Putamen (tissue), 1 donor: Measurements from ENCODE around the gene COL4A2.

Source experiments
- DNase-seq: peaks from one replicate; pipeline ENCODE4 v3.0.0-alpha.2; 2016; ENCODE audit warnings: low spot score

COL4A2 gene

DNA sequence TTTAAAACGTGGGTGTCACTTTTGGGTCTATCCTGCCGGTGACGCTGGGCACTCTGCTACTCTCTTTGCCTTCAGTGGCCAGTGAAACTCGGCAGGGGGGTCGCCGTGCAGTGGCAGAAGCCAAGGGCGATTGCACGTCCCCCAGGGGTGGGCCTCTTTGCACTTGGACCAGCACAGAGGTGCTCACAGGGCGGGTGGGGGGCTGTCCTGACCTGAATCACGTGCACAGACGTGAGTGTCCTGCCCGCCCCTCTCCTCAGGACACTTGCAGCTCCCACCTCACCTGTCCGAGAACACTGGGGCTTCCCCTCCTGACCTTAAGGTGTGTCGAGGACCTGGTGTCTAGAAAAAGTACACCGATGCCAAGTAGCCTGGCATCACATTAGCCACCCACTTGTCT lies 16.3 kb upstream of the COL4A2 start:
- no peak for DNase-seq

DNA sequence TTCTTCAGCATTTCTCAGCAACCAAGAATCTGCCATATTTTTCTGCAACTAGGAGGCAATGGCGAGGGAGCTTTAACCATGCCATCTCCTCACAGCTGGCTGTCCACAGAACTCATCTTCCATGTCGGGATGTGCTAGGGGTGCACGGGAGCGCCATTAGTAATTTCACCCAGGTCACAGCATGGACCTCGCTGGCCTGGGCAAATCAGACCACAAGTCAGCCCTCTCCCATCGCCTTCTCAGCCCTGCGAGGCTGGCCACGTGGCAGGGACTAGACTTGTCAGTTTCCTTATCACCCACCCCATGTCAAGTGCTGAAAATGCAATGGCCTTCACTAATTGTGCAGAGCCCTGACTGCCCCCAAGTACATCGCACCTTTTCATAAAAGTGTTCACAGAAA lies 15.8 kb upstream of the COL4A2 start:
- no peak for DNase-seq

DNA sequence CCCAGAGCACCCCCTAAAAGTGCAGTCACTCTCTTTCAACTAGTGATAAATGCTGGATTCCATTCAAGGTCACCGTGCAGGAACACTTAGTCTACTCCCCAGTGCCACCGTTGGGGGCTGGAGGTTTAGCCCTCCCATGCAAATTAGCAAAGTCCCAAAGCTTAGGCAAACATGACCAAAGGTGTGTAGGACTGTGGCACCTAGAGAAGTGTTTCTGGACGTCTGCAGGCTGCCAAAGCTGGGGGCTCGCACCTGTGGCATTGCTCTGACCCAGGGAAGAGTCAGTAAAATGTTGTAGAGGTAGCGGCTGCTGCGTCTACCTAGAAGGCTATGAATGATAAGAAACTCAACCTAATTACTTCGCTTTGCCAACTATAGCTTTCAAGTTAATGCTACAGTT lies 14.0 kb upstream of the COL4A2 start:
- DNase-seq, result no peak

DNA sequence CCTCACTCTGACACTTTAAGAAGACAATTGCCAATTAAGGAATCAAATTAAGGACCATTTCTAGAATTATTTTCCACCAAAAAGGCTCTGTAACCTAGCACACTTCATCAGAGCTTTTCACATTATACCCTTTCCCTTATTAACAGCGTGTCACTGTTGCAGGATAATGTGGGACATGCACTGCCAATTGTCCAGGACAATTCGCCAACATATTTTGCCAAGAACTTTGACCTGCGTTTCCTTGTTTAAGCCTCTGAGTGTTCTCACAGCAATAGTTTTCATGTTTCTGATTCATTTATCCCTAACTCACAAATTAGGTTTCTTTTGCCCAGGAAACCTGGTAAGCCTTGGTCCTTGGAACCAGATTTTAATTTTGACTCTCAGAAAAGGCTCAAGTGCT lies 13.4 kb upstream of the COL4A2 start:
- no peak for DNase-seq

DNA sequence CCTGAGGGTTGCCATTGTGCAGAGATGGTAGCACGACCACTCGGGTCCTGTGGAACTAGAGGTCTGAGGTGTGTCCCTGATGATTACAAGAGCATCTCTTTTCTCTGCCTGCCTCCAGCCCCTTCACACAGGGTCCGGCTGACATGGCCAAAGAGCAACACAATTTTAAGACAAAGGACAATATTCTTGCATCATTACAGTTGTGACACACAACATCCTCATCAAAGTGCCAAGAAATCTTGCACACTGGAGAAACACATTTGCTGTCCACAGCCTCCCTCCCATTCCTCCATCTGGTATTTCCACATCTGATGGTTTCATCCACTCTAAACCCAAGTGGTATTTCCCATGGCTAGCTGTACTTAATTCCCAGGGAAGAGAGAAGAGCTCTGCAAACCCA lies 12.9 kb upstream of the COL4A2 start:
- DNase-seq, result no peak

DNA sequence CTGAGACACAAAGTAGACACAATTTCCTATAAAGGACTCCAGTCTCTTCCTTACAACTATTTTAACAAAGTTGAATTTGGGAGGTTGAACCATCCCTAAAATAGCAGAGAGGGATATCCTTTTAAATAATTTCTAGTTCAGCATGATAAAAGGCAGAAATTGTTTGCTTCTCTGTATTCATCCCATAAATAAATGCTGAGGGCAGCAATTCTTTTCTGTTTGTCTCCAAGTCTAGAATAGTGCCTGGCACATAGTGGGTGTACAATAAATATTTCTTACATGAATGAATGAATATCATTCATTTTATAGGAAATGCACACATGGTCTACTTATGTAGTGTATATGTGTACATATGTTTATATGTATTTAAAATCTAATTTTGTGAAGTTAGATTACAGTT lies 12.5 kb upstream of the COL4A2 start:
- DNase-seq, result no peak

DNA sequence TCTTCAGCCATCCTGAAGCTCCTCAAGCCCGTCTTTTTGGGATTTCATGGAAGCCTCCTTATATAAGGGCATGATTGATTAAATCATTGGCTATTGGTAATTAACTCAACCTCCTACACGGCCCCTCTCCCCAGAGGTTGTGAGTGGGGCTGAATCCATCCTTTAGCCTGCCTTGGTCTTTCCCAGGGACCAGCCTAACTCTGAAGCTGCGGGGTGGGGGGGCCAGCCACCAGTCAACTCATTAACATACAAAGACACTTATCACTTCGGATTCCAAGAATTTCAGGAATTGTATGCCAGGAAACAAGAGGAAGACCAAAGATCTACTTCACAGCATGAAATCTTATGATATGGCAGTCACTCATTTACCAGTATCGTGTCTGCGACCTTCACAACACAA lies 10.1 kb upstream of the COL4A2 start:
- no peak for DNase-seq

DNA sequence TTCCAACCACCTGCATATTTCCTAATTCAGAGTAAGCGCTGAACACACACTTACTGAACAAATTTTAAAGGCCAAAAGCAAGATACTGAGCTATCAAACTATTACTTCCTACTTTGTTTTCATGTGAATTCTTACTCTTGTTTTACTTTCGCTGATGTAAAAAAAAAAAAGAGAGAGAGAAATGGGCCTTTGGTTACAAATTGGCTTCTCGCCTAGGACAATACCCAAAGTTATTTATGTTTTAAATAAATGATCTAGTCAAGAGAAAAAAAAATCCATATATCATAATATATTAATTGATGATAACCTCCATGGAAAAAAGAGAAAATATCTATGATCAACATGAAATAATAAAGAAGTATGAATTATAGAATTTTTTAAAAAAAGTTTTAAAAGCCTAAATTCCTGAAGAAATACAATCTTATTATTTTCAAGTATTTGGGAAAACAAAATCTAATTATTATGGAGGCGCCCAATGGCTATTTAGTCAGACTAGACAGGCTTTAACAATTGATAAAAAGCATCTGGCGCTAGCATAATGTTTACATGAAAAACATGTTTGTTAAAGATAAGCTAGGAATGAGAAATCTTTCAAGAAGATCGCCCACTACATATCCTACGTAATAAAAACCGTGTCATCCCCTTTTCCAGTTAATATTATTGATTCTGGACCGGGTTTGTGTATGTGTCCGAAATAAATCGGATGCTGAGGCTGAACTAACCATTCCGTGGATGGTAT lies 9.1 kb upstream of the COL4A2 start:
- no peak for DNase-seq

DNA sequence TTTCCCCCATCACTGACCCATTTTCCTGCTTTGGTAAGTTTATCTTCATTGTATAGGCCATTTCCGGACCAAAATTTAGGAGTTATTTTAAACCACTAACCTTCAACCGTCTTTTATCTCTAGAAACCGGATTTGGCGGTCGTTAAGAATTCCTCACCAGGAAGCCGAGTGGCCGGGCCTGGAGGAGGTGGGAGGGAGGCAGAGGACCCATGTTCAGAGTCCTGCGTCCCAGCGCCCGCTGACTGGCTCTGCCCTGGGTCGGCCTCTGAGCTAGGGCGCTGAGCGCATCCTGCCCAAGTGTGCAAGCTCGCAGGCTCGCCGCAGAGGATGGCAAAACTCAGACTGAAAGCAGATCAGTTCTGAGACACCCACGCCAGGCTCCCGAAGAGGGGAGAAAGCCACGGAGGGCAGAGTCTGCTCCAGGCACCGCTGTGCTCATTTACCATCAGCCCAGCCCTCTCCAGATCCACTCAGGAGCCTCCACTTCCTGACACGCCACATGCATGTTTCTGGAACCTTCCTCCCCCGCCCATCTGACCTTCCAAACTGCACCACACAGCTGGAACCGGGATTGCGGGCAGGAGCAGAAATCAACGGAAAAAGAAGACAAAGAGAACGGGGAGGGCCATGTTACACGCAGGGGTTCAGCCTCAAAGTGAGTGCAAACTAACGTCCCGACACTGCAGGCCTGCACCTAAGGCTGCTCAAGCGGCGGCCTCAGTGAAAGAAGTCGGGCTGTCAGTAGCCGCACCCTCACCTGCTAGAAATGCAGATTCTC lies 8.4 kb upstream of the COL4A2 start:
- DNase-seq, result no peak

DNA sequence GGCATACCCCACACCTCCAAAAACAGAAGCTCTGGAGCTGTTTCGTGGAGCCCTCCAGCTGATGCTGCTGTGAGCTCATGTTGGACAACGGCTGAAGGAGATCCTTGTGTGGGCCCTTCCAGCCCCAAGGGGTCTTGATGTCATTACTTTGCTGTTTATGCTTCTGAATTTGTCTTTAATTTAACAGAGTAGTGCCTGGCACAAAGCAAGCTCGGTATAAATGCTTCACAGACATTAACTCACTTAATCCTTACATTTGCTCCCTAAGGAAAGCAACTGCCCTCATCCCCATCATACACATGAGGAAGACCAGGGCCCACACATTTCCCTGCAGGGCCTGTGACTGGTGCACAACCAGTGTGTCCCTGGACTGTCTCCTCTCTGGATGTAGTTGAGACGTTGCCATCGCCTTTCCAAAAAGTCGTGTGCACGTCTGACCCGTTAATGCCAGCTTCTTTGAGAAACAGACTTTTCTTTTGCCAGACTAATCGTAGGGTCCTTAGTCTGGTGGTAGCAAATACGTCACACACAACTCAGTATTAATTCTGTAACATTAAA lies 7.7 kb upstream of the COL4A2 start:
- DNase-seq, result no peak

DNA sequence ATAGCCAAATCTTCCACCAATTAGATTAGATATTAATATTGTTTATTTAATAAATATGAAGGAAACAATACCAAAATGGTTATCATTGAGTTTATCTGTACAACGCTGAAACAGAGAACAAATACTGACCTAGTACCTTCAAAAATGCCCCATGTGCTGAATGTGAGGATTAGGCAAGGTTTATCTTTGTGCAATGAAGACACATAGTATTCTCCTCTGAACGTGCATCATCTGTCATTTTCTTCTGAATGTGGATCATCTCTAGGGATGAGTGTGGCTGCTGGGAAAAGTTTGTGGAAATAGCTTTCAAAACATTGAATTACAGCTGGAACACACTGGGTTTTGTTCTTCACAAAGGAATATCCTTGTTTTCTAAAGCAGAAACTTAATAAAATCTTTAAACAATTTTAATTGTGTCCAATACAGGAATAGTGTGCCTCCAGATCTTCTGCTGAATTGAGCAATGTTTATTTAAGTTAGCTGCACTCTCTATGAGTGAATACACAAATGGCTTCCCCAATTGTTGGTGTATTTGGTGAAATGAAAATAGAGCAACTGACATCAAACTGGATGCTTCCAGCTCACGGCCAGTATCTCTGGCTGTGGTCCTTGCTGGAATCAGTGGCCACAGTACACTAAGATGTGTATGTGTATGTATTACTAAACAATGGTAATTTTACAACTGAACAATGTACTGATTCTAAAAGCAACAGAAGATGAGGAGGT lies 6.8 kb upstream of the COL4A2 start:
- no peak for DNase-seq

DNA sequence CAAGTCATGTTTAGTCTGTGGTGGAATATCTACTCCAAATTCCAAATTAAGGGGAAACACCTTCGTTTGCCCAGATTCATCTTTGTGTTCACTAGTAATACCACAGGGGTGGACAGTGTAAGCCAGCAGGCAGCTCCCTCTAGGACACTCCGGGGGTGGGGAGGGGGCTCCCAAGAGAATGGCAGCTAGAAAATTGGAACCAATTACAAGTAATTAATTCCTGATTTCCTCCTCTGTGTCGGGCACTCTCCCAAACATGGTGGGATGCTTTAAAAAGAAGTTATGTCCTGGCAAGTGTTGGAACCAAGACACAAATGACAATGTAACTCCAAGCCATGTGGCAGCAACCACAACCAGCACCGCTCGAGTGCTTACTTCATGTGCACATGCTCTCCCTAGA lies 6.0 kb upstream of the COL4A2 start:
- no peak for DNase-seq

DNA sequence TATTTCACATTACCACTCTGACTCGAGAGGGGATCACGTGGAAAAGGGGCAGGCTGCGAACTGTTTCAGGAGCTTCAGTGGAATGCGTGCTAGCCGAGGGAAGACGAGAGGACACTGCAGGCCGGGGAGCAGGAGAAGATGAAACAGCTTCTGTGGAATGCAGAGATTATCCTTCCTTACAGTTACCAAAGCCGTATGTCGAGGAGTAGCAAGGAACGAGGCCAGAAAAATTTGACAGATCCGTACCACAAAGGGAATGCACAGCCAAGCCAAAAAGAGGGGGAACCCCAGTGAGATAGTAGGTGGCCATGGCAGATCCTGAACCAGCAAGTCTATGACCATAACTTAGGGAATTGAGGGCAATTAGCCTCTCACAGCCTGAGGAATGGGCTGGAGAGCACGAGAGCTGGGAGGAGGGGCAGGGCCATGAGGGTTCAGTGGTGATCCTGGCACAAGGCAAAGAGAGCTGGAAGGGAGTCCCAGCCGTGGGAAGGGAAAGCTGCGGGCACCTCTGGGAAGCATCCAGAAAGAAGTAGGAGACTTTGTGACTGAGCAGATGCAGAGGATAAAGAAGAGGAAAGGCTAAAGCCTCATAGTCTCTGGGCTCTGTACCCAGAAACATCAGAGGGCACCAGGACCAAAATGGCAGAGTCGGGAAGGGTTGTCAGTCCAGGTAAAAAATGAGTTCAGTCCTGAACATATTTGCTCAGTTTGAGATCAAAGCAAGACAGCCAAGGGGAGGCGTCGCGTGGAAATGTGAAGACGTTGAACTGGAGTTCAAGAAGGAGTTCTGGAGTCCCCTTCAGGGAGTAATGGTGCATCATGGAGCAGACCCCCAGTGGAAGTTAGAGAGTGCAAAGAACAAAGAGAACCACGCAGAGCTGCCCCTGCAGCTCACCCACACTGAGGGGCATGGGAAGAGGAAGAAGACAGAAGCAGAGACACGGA lies 5.2 kb upstream of the COL4A2 start:
- DNase-seq, result no peak

DNA sequence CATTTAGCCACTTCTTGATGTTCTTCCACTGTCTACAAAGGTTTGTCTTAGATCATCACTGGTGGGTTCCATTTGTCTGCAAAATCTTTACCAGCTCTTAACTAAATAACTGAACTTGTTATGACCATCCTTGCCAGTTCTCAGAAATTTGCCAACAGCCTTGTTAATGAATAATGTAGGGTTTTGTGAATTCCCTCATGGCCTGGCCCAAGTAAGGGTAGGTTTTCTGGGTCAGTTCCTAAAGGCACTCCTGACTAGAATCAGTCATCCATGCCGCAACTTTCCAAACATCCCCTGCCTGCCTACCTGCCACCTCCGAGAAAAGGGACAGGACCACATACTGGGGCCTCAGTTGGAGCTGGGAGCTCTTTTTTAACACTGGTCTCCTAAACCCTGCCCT lies 4.1 kb upstream of the COL4A2 start:
- no peak for DNase-seq

DNA sequence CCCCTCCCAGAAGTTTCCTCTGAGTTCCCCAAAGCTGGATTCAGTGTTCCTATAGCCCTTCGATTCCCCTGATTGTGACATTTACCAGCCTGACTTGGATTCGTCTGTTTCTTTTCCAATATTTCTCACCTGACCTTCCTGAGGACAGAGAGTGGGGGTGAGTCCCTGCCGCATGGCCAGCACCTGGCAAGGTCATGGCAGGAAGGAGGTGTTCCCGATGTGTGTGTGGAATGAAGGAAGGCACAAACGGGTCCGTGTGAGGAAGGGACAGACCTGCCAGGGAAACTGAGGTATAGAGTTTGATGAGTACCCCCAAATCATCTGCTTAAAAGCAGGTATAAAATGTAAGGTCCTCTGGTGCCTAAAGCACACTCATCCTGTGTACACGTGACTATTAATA lies 3.4 kb upstream of the COL4A2 start:
- DNase-seq, result no peak

DNA sequence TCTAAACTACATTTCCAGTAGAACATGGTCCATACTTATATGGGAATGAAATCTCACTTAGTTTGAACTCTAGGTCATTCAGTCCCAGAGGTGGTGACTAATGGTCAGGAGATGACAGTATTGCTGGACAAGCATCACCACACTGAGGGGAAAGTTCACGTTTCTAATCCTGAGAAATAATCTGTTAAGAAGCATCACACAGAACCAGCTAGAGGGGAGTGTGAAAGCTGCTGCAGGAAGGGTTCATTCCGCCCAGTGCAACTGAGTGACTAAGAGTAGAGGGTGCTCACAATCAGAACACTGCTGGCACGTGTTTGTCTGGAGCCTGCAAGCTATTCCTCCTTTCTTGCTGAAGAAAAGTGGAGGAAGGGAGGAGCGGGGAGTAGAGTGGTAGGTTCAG lies 2.8 kb upstream of the COL4A2 start:
- DNase-seq, result no peak

DNA sequence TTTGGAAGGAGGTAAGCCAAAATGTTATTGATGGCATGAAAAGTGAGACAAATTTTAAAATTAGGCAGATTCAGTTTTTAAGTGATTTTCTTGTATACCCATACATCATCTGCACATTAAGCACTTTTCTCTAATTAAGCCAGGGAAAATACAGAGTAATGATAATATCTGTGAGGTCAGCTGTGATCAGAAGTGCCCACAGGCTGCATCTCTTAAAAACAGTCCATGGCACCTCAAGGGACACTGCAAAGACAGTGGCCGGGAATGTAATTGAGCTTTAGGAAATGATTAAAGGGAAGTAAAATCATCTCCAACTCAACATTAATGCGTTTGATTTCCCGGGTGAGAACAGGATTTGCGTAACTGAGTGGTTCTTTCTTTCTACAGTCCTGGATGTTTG lies 2.1 kb upstream of the COL4A2 start:
- no peak for DNase-seq

DNA sequence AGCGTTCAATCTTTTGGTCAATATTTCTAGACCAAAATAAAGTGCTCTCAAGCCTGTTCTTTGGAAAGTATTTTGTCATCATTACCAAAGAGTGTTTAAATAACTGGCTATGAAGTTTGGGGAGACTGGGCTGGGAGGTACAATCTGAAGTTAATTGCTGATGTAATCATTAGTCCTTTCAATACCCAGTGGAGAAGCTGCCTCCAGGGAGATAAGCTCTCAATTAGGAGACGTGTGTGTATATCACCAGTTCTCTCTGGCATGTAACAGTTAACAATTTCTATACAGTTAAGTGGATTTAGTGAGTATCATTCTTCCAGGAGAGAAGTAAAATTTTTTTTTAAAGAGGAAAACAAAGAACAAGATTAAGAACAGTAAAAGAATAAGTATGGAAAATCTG lies 1.5 kb upstream of the COL4A2 start:
- DNase-seq, result no peak

DNA sequence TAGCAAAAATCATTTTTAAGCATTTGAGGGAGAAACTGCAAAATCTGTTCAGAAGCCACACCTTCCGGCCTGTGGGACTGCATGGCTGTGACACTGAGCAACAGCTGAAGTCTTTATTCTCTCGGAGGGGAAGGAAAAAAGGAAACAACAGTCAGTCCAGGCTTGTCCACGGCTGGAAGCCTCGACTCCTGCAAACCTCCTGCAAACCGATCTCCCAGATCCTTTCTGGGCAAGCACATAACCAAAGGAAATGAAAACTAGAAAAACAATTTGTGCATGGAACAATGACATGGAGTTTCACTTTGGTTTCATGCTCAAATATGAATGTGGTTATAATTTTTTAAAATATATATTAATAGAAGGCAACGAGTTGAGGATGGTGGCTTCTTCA lies 1.1 kb upstream of the COL4A2 start:
- DNase-seq, result no peak

DNA sequence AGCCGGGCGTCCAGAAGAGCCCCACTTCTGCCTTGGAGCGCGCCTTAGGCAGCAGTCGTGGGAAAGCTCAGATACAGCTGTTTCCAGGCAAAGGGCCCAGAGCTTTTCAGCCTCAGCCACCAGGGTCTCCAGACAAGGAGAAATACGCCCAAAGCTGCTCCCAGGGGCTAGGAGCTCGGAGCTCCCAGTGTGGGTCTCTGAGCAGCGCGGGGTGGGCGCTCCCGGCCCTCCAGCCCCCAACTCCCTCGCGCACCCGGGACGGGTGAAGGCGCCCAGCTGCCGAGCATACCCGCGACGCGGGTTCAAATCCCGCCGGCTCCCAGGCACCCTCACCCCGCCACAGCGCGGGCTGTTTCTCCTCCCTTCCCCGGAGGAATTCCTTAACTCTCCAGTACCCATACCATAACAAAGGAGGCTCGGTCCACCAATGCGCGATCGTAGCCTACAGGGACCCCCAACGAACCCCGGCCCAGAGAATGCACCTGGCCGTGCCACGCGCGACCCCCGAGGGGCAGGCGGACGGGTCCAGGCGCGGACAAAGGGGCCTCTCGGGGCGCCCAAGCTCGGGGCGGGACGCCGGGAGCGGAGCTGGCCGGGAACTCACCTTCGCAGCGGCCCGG lies 634 bp upstream of the COL4A2 start:
- no peak for DNase-seq
